H54 (cell line): ENCODE data around the gene ITPKB.

ENCODE experiments used
- DNase-seq: peaks from one replicate; pipeline ENCODE4 v3.0.0; 2011; ENCODE audit warnings: low spot score, mixed read lengths; ENCODE audit not compliant: insufficient read length
- FAIRE-seq: peaks from 3 replicates; lab custom pipeline; 2011; peaks lifted over from hg19 to GRCh38; lab: Jason Lieb, UNC
- POLR2A ChIP-seq: IDR thresholded peaks from 2 replicates; pipeline ENCODE4 v1.6.1; 2011; ENCODE audit warnings: low read depth, mild to moderate bottlenecking, low read length

Gene ITPKB

GRCh38 chr1:226738995-226739695 lies at the start of gene ITPKB:
Gene ITPKB (minus strand): TSS chr1:226739282. CDS start chr1:226737458, 1,824 bp downstream.
- no peak for TF ChIP-seq POLR2A
- DNase-seq, result peak; percentile 40
- FAIRE-seq, result no peak

- no peak for DNase-seq
- no peak for FAIRE-seq
- TF ChIP-seq POLR2A, result no peak
Observed at GRCh38 chr1:226787638-226788037, 48.6 kb upstream of the ITPKB start.

GRCh38 chr1:226787071-226787470 lies 48.0 kb upstream of the ITPKB start:
- FAIRE-seq (no peak), DNase-seq (no peak)
- no peak for TF ChIP-seq POLR2A

- TF ChIP-seq POLR2A, result no peak
- FAIRE-seq (no peak), DNase-seq (no peak)
Observed at GRCh38 chr1:226786550-226786949, 47.5 kb upstream of the ITPKB start.

GRCh38 chr1:226785805-226786204 lies 46.7 kb upstream of the ITPKB start:
- no peak for TF ChIP-seq POLR2A
- no peak for DNase-seq
- FAIRE-seq, result no peak

GRCh38 chr1:226784081-226785049 lies 45.3 kb upstream of the ITPKB start:
- TF ChIP-seq POLR2A, result no peak
- DNase-seq (no peak), FAIRE-seq (no peak)

GRCh38 chr1:226782845-226783601 lies 43.9 kb upstream of the ITPKB start:
- no peak for TF ChIP-seq POLR2A
- no peak for FAIRE-seq
- DNase-seq, result no peak

GRCh38 chr1:226781937-226782609 lies 43.0 kb upstream of the ITPKB start:
- no peak for TF ChIP-seq POLR2A
- DNase-seq, result no peak
- no peak for FAIRE-seq

- FAIRE-seq (no peak), DNase-seq (no peak)
- no peak for TF ChIP-seq POLR2A
Observed at GRCh38 chr1:226779561-226779960, 40.5 kb upstream of the ITPKB start.

- no peak for TF ChIP-seq POLR2A
Observed at GRCh38 chr1:226778657-226779058, 39.6 kb upstream of the ITPKB start.

GRCh38 chr1:226776975-226777374 lies 37.9 kb upstream of the ITPKB start:
- no peak for TF ChIP-seq POLR2A
- FAIRE-seq (no peak), DNase-seq (no peak)

More at GRCh38 chr1:226778657-226779058, 39.6 kb upstream of the ITPKB start:
- peak; percentile 86 for FAIRE-seq
- DNase-seq, result peak; percentile 72

GRCh38 chr1:226776066-226776465 lies 37.0 kb upstream of the ITPKB start:
- no peak for DNase-seq
- TF ChIP-seq POLR2A, result no peak
- no peak for FAIRE-seq
